ENCODE measurements around the gene SLC5A10.

- TF ChIP-seq POLR2A (IDR thresholded peaks at IDR 0.05) = no peak
- TF ChIP-seq CTCF (IDR thresholded peaks at IDR 0.05) = no peak
These were observed 64.9 kb downstream of the SLC5A10 start for GRCh38 chr17:19016881-19017280.

All from Peyer's patch (tissue), 4 donors.